A673 (cell line): Measurements from ENCODE around the gene S100A7A. TPM values are rescaled to one million over a fixed set of nuclear protein-coding genes. Genes with fewer than 3 reads are reported as not detected.
A peak's percentile ranks its signal among the peaks of the same experiment; 100 is the strongest.
"Not testable (repeated sequence)": the region's sequence is repeated elsewhere in the genome, so short reads cannot be mapped to it uniquely, and the experiment has no call there.

Experiments
- BruUV-seq: library from RNA; stranded (reverse); fragments of 400-500 nt; replicated peaks from 2 replicates; lab custom pipeline; 2021; lab: Mats Ljungman, UMichigan
- CTCF ChIA-PET: fragments of 300-600 bp; sonication (Branson Sonifier 250); formaldehyde crosslinking; loops from one replicate; lab custom pipeline; 2022; ENCODE audit warnings: antibody characterized with exemption; lab: Charles Lee
- POLR2A ChIA-PET: fragments of 300-600 bp; sonication (Branson Sonifier 250); formaldehyde crosslinking; loops from one replicate; lab custom pipeline; 2022; ENCODE audit warnings: antibody characterized with exemption; ENCODE audit not compliant: low non-redundant PET; lab: Charles Lee
- DNase-seq: peaks from one replicate; pipeline ENCODE4 v3.0.0-alpha.2; 2015; ENCODE audit warnings: low spot score
- H3K27ac ChIP-seq: fragments of 200-600 bp; sonication (generic); 2 replicates; pipeline ENCODE4 v1.5.1; 2016; ENCODE audit warnings: mixed run types, low read depth, mild to moderate bottlenecking, mixed read lengths, antibody characterized with exemption, low read length; ENCODE audit not compliant: poor library complexity, severe bottlenecking
- H3K27me3 ChIP-seq: fragments of 200-600 bp; sonication (generic); replicated peaks from 2 replicates; pipeline ENCODE4 v1.6.1; 2017; ENCODE audit warnings: mixed run types, low read depth, mild to moderate bottlenecking, mixed read lengths, antibody characterized with exemption, low read length; ENCODE audit not compliant: insufficient read depth, poor library complexity
- H3K36me3 ChIP-seq: fragments of 200-600 bp; sonication (generic); 2 replicates; pipeline ENCODE4 v1.6.1; 2016; ENCODE audit warnings: mixed run types, mild to moderate bottlenecking, mixed read lengths, antibody characterized with exemption, low read length; ENCODE audit not compliant: insufficient read depth, poor library complexity, severe bottlenecking
- H3K4me1 ChIP-seq: fragments of 200-600 bp; sonication (generic); 2 replicates; pipeline ENCODE4 v1.6.1; 2017; ENCODE audit warnings: mixed run types, mild to moderate bottlenecking, mixed read lengths, antibody characterized with exemption, low read length; ENCODE audit not compliant: insufficient read depth, poor library complexity, severe bottlenecking
- H3K4me3 ChIP-seq: fragments of 200-600 bp; sonication (generic); 2 replicates; pipeline ENCODE4 v1.5.1; 2016; ENCODE audit warnings: low read depth, mixed run types, mild to moderate bottlenecking, mixed read lengths, low read length; ENCODE audit not compliant: poor library complexity, severe bottlenecking
- H3K9me3 ChIP-seq: fragments of 200-600 bp; sonication (generic); 2 replicates; pipeline ENCODE4 v1.6.1; 2016; ENCODE audit warnings: mixed run types, low read depth, mild to moderate bottlenecking, mixed read lengths, antibody characterized with exemption, low read length; ENCODE audit not compliant: poor library complexity, severe bottlenecking
- EZH2 ChIP-seq: fragments of 200-600 bp; sonication (generic); IDR thresholded peaks from 2 replicates; pipeline ENCODE4 v1.6.1; 2017; ENCODE audit warnings: borderline replicate concordance, low read depth, mild to moderate bottlenecking, mixed read lengths, antibody characterized with exemption, low read length; ENCODE audit not compliant: poor library complexity, severe bottlenecking
- intact Hi-C: fragments of 100-400 bp; cut with micrococcal nuclease; formaldehyde crosslinking; loops from one replicate; pipeline ENCODE4 v1.10.0; 2022; ENCODE audit not compliant: unreplicated experiment
- total RNA-seq: library from RNA; stranded (reverse); gene quantifications from 2 replicates; pipeline ENCODE4 v1.2.3, GENCODE V29; 2021
- TF ChIP-seq, protein P1 (sequence below): fragments of 300-800, 200-600 bp; sonication (generic); conservative IDR thresholded peaks from 2 replicates; pipeline ENCODE4 v1.5.1; 2017; ENCODE audit warnings: low read depth, mild to moderate bottlenecking, antibody characterized with exemption, low read length, moderate library complexity, mixed read lengths

Gene S100A7A
- total RNA-seq, 1 experiment from 2014 or later = not detected

GRCh38 chr1:153403421-153404085 is 12.8 kb upstream of the S100A7A start:
- ChIA-PET POLR2A (interaction anchor here (0.6 kb wide), 1 partner anchor 43 kb away, joined by 7 read pairs; no protein-coding TSS in a partner anchor), CTCF (no interaction called here)
- Histone ChIP-seq H3K9me3 (no peaks in the 10 kb centered on the region), H3K4me1 (no peaks in the 10 kb centered on the region), H3K27me3 (peaks cover 50% of the 10 kb centered on the region), H3K36me3 (no peaks in the 10 kb centered on the region), H3K4me3 (no peak overlapping the region), H3K27ac (no peak overlapping the region)
- intact Hi-C loops = loop anchor here (5.0 kb wide), 1 partner anchor 51 kb away; no protein-coding TSS in a partner anchor
- no TSS peak for BruUV-seq
- TF ChIP-seq, protein P1, sequence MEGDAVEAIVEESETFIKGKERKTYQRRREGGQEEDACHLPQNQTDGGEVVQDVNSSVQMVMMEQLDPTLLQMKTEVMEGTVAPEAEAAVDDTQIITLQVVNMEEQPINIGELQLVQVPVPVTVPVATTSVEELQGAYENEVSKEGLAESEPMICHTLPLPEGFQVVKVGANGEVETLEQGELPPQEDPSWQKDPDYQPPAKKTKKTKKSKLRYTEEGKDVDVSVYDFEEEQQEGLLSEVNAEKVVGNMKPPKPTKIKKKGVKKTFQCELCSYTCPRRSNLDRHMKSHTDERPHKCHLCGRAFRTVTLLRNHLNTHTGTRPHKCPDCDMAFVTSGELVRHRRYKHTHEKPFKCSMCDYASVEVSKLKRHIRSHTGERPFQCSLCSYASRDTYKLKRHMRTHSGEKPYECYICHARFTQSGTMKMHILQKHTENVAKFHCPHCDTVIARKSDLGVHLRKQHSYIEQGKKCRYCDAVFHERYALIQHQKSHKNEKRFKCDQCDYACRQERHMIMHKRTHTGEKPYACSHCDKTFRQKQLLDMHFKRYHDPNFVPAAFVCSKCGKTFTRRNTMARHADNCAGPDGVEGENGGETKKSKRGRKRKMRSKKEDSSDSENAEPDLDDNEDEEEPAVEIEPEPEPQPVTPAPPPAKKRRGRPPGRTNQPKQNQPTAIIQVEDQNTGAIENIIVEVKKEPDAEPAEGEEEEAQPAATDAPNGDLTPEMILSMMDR = no peak
- TF ChIP-seq EZH2 = no peak
- DNase-seq = no peak

DNA sequence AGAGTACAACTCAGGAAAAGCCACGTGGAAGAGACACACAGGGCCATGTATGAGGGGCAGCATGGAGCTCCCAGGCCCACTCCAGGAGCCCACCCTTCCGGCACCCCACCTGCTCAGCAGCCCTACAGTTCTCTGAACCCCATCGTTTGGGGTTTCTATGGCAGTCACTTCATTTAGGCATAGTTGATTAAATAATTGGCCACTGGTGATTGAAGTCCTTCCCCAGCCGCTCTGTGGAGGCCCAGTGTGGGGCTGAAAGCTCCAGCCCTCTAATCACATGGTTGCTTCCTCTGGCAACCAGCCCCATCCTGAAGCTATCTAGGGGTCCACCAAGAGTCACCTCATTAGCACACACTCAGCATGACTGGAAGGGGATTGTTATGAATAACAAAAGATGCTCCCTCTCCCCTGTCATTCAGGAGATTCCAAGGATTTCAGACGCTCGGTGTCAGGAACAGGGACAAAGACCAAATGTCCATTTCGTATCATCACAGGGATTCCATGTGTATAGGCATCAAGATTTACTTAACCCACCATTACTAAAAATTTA is 12.2 kb upstream of the S100A7A start:
- TF ChIP-seq EZH2 = no peak
- TF ChIP-seq, protein P1 = no peak
- no TSS peak for BruUV-seq
- H3K27ac ChIP-seq = no peak overlapping the region
- DNase-seq = no peak
- H3K27me3 ChIP-seq = peaks cover 46% of the 10 kb centered on the region
- CTCF ChIA-PET = no interaction called here
- POLR2A ChIA-PET = interaction anchor here (0.6 kb wide), 1 partner anchor 43 kb away, joined by 7 read pairs; no protein-coding TSS in a partner anchor
- no peaks in the 10 kb centered on the region for H3K36me3 ChIP-seq
- no peak overlapping the region for H3K4me3 ChIP-seq
- no peaks in the 10 kb centered on the region for H3K9me3 ChIP-seq
- intact Hi-C loops = loop anchor here (5.0 kb wide), 1 partner anchor 52 kb away; no protein-coding TSS in a partner anchor
- no peaks in the 10 kb centered on the region for H3K4me1 ChIP-seq

GRCh38 chr1:153404768-153405167 is 11.6 kb upstream of the S100A7A start:
- H3K27me3 ChIP-seq = peaks cover 40% of the 10 kb centered on the region
- H3K27ac ChIP-seq = no peak overlapping the region
- CTCF ChIA-PET = no interaction called here
- DNase-seq = peak; percentile 49
- TF ChIP-seq EZH2 = no peak
- TF ChIP-seq, protein P1 = peak; percentile 62
- BruUV-seq = no TSS peak
- H3K4me1 ChIP-seq = no peaks in the 10 kb centered on the region
- intact Hi-C loops = loop anchor here (5.0 kb wide), 1 partner anchor 52 kb away; no protein-coding TSS in a partner anchor
- POLR2A ChIA-PET = no interaction called here
- H3K9me3 ChIP-seq = no peaks in the 10 kb centered on the region
- no peaks in the 10 kb centered on the region for H3K36me3 ChIP-seq
- H3K4me3 ChIP-seq = no peak overlapping the region

DNA sequence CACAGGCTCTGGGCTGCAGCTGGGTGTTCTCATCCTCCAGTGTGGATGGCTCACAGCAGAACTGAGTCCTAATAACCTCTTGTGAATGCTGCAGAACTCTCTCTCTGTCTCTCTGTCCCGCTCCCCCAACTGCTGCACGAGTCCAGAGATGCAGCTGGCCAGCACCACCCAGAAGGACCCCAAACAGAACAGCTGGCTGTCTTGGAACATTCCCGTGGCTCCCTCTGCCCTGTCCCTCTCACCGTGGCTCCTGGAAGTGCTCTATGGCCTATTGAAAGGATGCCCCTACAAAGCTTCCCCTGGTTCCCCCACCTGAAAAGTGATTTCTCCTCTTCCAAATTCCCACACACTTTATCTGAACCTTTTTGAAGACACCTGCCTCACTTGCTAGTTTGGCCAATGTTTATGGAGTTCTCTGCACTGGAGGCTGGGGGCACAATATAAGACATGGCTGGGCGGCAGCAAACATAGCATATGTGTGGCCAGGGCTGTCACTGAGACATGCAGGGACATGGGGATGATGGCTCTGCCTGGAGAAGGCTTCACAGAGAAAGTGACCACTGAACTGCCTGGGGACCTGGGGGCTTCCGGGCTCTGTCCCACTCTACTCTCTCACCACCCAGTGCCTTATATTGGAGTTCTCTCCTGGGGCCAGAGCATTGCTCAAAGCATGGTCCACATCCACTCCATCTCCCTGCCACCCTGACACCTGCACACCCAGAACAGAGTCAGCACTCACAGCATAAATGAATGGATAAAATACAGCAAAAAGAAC is 10.3 kb upstream of the S100A7A start:
- H3K36me3 ChIP-seq, intact Hi-C loops, POLR2A ChIA-PET, H3K9me3 ChIP-seq, BruUV-seq, H3K4me3 ChIP-seq, H3K27ac ChIP-seq, CTCF ChIA-PET, H3K4me1 ChIP-seq, DNase-seq: not testable (repeated sequence)
- peaks cover 28% of the 10 kb centered on the region for H3K27me3 ChIP-seq
